SK-N-SH (cell line): ENCODE results near the gene MCAM. TPM values are rescaled to one million over a fixed set of nuclear protein-coding genes. Genes with fewer than 3 reads are reported as not detected.

ENCODE experiments used
- CTCF ChIA-PET: fragments of 300-600, 350-600 bp; formaldehyde crosslinking; extraction: SDS; loops from one replicate; lab custom pipeline; 2021; lab: Yijun Ruan, JAX
- POLR2A ChIA-PET: fragments of 350-600 bp; sonication (Branson Sonifier 250); formaldehyde crosslinking; extraction: SDS; loops from one replicate; lab custom pipeline; 2020; ENCODE audit warnings: antibody characterized with exemption, inconsistent platforms; lab: Yijun Ruan, JAX
- DNase-seq: peaks from one replicate; pipeline ENCODE4 v3.0.0; 2012
- H2AFZ ChIP-seq: fragments of 200-600 bp; sonication (generic); 2 replicates; pipeline ENCODE4 v1.8.1; 2016; ENCODE audit warnings: antibody characterized with exemption, mild to moderate bottlenecking, low read depth
- H3F3A ChIP-seq: fragments of 200-600 bp; sonication (generic); replicated peaks from 2 replicates; pipeline ENCODE3; 2016; ENCODE audit warnings: antibody characterized with exemption, mild to moderate bottlenecking; ENCODE audit not compliant: insufficient read depth
- H3K27ac ChIP-seq, 2 experiments: fragments of 200-500 bp in 1 of 2; fragments of 200-600 bp in 1 of 2; sonication (Bioruptor generic) in 1 of 2; sonication (generic), shearing (Covaris generic) in 1 of 2; 2 replicates each; pipeline versions ENCODE4 v1.5.1 to v1.6.1; 2014 to 2016; ENCODE audit warnings: low read depth in 2 of 2, inconsistent platforms in 1 of 2, low read length in 1 of 2, mild to moderate bottlenecking in 1 of 2, mixed read lengths in 1 of 2
- H3K27me3 ChIP-seq: fragments of 200-600 bp; sonication (generic), shearing (Covaris generic); 2 replicates; pipeline ENCODE4 v1.6.1; 2016; ENCODE audit warnings: mixed run types; ENCODE audit not compliant: insufficient read depth
- H3K36me3 ChIP-seq, 2 experiments: fragments of 200-500 bp in 1 of 2; fragments of 200-600 bp in 1 of 2; sonication (Bioruptor generic) in 1 of 2; sonication (generic) in 1 of 2; replicated peaks in 1 of 2; 2 replicates each; pipeline versions ENCODE3 to v1.5.1; 2014 to 2016; ENCODE audit warnings: low read length in 1 of 2, mild to moderate bottlenecking in 1 of 2; ENCODE audit not compliant: insufficient read depth in 2 of 2, control insufficient read depth in 1 of 2
- H3K4me1 ChIP-seq, 2 experiments: fragments of 200-500 bp in 1 of 2; fragments of 200-600 bp in 1 of 2; sonication (Bioruptor generic) in 1 of 2; sonication (generic), shearing (Covaris generic) in 1 of 2; 2 replicates each; pipeline versions ENCODE4 v1.5.1 to v1.6.1; 2014 to 2016; ENCODE audit warnings: low read depth in 1 of 2, low read length in 1 of 2, mixed run types in 1 of 2; ENCODE audit not compliant: insufficient read depth in 2 of 2, control insufficient read depth in 1 of 2
- H3K4me2 ChIP-seq: fragments of 200-600 bp; sonication (generic), shearing (Covaris generic); 2 replicates; pipeline ENCODE4 v1.6.1; 2017; ENCODE audit warnings: mixed run types
- H3K4me3 ChIP-seq, 2 experiments: fragments of 200-500 bp in 1 of 2; fragments of 200-600 bp in 1 of 2; sonication (Bioruptor generic) in 1 of 2; sonication (generic), shearing (Covaris generic) in 1 of 2; 2 replicates each; pipeline versions ENCODE4 v1.5.1 to v1.8.1; 2014 to 2016; ENCODE audit warnings: low read depth in 2 of 2, inconsistent platforms in 1 of 2, low read length in 1 of 2, mild to moderate bottlenecking in 1 of 2, mixed read lengths in 1 of 2, moderate library complexity in 1 of 2
- H3K79me2 ChIP-seq: fragments of 200-600 bp; sonication (generic); 2 replicates; pipeline ENCODE4 v1.8.1; 2017; ENCODE audit warnings: mild to moderate bottlenecking; ENCODE audit not compliant: insufficient read depth
- H3K9ac ChIP-seq: fragments of 200-600 bp; sonication (generic); 2 replicates; pipeline ENCODE4 v1.6.1; 2017; ENCODE audit warnings: mixed run types
- H3K9me2 ChIP-seq: fragments of 200-600 bp; sonication (generic); 2 replicates; pipeline ENCODE4 v1.6.1; 2017; ENCODE audit warnings: mixed run types
- H3K9me3 ChIP-seq: fragments of 200-600 bp; sonication (generic); 2 replicates; pipeline ENCODE4 v1.6.1; 2017; ENCODE audit warnings: mixed run types, mild to moderate bottlenecking, moderate library complexity
- H4K20me1 ChIP-seq: fragments of 200-600 bp; sonication (generic); 2 replicates; pipeline ENCODE4 v1.6.1; 2017; ENCODE audit warnings: mild to moderate bottlenecking, mixed run types; ENCODE audit not compliant: insufficient read depth
- FOXJ3 ChIP-seq: sonication (generic); formaldehyde crosslinking; IDR thresholded peaks from 2 replicates; pipeline ENCODE4 v1.5.1; 2020; ENCODE audit warnings: mild to moderate bottlenecking, missing genetic modification reagents
- FOXM1 ChIP-seq: IDR thresholded peaks from 2 replicates; pipeline ENCODE4 v1.4.0; 2012; ENCODE audit warnings: low read depth, mild to moderate bottlenecking
- GATA2 ChIP-seq: sonication (generic); formaldehyde crosslinking; IDR thresholded peaks from 2 replicates; pipeline ENCODE4 v1.5.0; 2020; ENCODE audit warnings: mild to moderate bottlenecking, missing genetic modification reagents
- MAX ChIP-seq: IDR thresholded peaks from 2 replicates; pipeline ENCODE4 v1.4.0; 2012; ENCODE audit warnings: low read depth
- MEF2A ChIP-seq: IDR thresholded peaks from 2 replicates; pipeline ENCODE4 v1.4.0; 2012; ENCODE audit warnings: low read depth, borderline replicate concordance
- MXI1 ChIP-seq: IDR thresholded peaks from 2 replicates; pipeline ENCODE4 v1.6.1; 2012; ENCODE audit warnings: mild to moderate bottlenecking, low read depth, low read length, improper control_type of control experiment
- RFX5 ChIP-seq: IDR thresholded peaks from 2 replicates; pipeline ENCODE4 v1.6.1; 2012; ENCODE audit warnings: mild to moderate bottlenecking, improper control_type of control experiment, low read length
- TCF12 ChIP-seq: IDR thresholded peaks from 2 replicates; pipeline ENCODE4 v1.4.0; 2012
- USF1 ChIP-seq: IDR thresholded peaks from 2 replicates; pipeline ENCODE4 v1.4.0; 2012; ENCODE audit warnings: low read depth, borderline replicate concordance
- YY1 ChIP-seq: IDR thresholded peaks from 2 replicates; pipeline ENCODE4 v1.4.0; 2012; ENCODE audit warnings: low read depth, mild to moderate bottlenecking
- ZBTB33 ChIP-seq: IDR thresholded peaks from 2 replicates; pipeline ENCODE4 v1.4.0; 2012; ENCODE audit warnings: low read depth, borderline replicate concordance
- WGBS: methylation state at CpG from one replicate; pipeline ENCODE4 v1.1.6; 2017; ENCODE audit warnings: low lambda C conversion rate; 5-methylcytosine and 5-hydroxymethylcytosine counted together
- polyA plus RNA-seq, 3 experiments: library from polyadenylated mRNA; depleted of rRNA; stranded (reverse); fragments of >200 nt; gene quantifications; 2 replicates each; pipeline ENCODE4 v1.2.3, GENCODE V29; 2012

MCAM gene
- polyA plus RNA-seq, 1 of the 3 experiments (the other 2 are of a cell fraction): 22.8 TPM

- H2AFZ ChIP-seq: no peak overlapping the region
- H3K9me2 ChIP-seq: no peaks in the 10 kb centered on the region
- no peak overlapping the region for H3K9ac ChIP-seq
- H3K9me3 ChIP-seq: no peaks in the 10 kb centered on the region
- peaks cover 12 to 34% of the 10 kb centered on the region in 2 experiments; a peak in 2 of 4 replicates for H3K4me1 ChIP-seq
- peaks cover 4% of the 10 kb centered on the region for H3F3A ChIP-seq
- ChIA-PET CTCF (interaction anchor here (1.2 to 8.9 kb wide), 6 partner anchors 19 to 185 kb away, joined by 4 to 106 read pairs (median 6); partner anchors contain the start of genes C1QTNF5 and CBL), POLR2A (no interaction called here)
- H3K4me2 ChIP-seq: no peak overlapping the region
- TF ChIP-seq MEF2A: no peak
- no peak for TF ChIP-seq RFX5
- no peak for TF ChIP-seq MXI1
- TF ChIP-seq FOXM1: no peak
- no peak for TF ChIP-seq FOXJ3
- no peak overlapping the region for H3K27ac ChIP-seq
- no peaks in the 10 kb centered on the region for H3K36me3 ChIP-seq
- no peaks in the 10 kb centered on the region for H3K27me3 ChIP-seq
- no peak for DNase-seq
- no peak overlapping the region for H3K4me3 ChIP-seq
- WGBS: 84% methylated on average over 15 of the region's 17 CpGs
- H3K79me2 ChIP-seq: no peaks in the 10 kb centered on the region
- no peaks in the 10 kb centered on the region for H4K20me1 ChIP-seq
These were observed 3.4 kb upstream of the MCAM start for GRCh38 chr11:119320240-119320775.

- H3K27ac ChIP-seq: no peak overlapping the region
These were observed 2.8 kb upstream of the MCAM start for GRCh38 chr11:119319700-119320239.

More at GRCh38 chr11:119319700-119320239, 2.8 kb upstream of the MCAM start:
- Histone ChIP-seq H3F3A (peaks cover 4% of the 10 kb centered on the region), H2AFZ (no peak overlapping the region), H3K27me3 (no peaks in the 10 kb centered on the region), H4K20me1 (no peaks in the 10 kb centered on the region), H3K9me3 (no peaks in the 10 kb centered on the region), H3K79me2 (no peaks in the 10 kb centered on the region), H3K9me2 (no peaks in the 10 kb centered on the region), H3K36me3 (no peaks in the 10 kb centered on the region), H3K4me1 (peaks cover 12 to 34% of the 10 kb centered on the region in 2 experiments; a peak in 2 of 4 replicates), H3K9ac (no peak overlapping the region), H3K4me3 (no peak overlapping the region), H3K4me2 (no peak overlapping the region)
- ChIA-PET POLR2A (no interaction called here), CTCF (interaction anchor here (1.2 to 8.9 kb wide), 5 partner anchors 19 to 123 kb away, joined by 3 to 106 read pairs (median 5); partner anchors contain the start of genes C1QTNF5 and CBL)
- no peak for DNase-seq
- TF ChIP-seq MAX (no peak), ZBTB33 (no peak), USF1 (no peak), GATA2 (CRISPR knock-in tag) (no peak), FOXJ3 (no peak), YY1 (no peak), TCF12 (no peak)
- WGBS: 95% methylated on average over 10 of the region's 11 CpGs
